GM18498 (cell line): ENCODE data around the gene CRAT.

Experiments
- ATAC-seq: cut with Tn5 transposase; IDR thresholded peaks from one replicate; pipeline ENCODE4 v1.9.1; 2021; ENCODE audit warnings: mild to moderate bottlenecking, moderate library complexity; ENCODE audit not compliant: unreplicated experiment

Gene CRAT

DNA sequence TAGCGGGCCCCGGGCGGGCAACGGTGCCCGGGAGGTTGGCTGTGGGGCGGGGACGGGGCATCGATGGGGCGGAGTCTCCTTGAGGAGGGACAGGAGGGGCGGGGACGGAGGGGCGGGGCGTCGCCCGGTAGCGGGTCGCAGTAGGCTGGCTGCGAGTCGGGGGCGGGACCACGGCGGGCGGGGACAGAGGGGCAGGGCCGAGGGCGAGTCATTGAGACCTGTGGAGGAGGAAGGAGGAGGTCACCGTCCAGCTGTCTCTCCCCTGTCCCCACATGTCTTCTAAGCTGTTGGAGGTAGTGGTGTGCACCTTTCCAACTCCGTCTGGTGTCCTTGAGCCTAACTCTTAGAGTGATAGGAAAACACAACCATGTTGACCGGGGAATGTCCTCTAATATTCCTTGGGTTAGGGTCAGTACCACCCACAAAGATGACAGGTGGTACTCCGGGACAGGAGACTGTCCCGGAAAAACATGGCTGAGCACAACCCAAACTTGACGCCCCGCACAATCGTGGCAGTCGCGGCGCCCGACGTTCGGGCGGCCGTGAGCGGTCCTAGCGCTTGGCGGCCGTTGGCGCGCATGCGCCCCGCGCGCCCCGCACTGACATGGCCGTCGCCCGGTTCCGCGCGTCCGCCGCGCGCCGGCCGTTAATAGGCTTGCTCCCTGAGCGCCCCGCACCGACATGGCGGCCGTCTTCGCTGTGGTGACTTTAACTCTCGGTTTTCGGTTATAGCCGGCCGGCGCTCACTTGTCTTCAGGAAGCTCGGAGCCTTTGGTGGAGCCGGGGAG lies at the start of gene CRAT, which contains the start of gene PTPA:
Gene CRAT, minus strand, starts transcription at position 54 of the 788 bp plus-strand sequence. CDS start 284 bp downstream, outside the sequence.
Gene PTPA, plus strand, starts transcription at position 676 of the 788 bp plus-strand sequence. CDS start 186 bp downstream, outside the sequence.
- ATAC-seq = peak; percentile 83

DNA sequence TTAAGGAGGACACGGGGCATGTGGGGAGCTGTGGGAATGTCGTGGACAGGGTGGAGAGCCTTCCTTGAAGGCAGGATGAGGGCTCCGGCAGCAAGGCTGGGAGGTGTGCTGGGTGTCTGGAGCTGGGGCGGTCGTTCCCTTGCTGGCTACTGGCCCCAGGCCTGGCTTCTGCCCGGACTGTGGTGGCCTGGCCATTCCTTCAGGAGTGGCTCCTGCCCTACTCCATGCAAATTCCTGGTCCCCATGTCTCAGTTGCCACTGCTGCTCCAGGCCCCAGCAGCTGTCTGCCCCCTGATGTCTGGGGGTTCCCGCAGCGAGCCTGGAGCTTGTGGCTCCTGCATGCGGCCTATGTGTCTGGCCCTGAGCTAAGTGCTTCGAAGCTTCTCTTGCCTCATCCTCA lies 45.6 kb upstream of the CRAT start:
- no peak for ATAC-seq

GRCh38 chr9:129154866-129155477 lies 44.4 kb upstream of the CRAT start:
- no peak for ATAC-seq

DNA sequence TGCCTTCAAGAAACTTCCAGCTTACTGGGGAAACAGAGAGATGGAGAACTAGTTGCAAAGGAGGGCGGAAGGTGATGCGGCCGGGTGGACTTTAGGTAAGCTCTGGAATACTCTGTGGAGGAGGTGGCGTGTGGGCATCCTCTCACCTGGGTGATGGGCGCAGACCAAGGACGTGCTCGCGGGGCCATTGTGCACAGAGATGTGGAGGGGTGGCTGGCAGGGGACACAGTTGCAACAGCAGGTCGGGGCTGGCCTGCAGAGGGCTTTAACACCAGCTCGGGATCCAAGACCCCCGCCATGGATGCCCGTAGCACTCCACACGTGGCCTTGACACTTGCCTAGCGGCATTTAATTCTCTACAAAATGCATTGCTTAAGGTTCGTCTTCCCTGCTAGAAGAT lies 40.9 kb upstream of the CRAT start:
- no peak for ATAC-seq

- no peak for ATAC-seq
These were observed 40.1 kb upstream of the CRAT start for GRCh38 chr9:129150672-129151211.

- no peak for ATAC-seq
These were observed 39.5 kb upstream of the CRAT start for GRCh38 chr9:129150122-129150521.

DNA sequence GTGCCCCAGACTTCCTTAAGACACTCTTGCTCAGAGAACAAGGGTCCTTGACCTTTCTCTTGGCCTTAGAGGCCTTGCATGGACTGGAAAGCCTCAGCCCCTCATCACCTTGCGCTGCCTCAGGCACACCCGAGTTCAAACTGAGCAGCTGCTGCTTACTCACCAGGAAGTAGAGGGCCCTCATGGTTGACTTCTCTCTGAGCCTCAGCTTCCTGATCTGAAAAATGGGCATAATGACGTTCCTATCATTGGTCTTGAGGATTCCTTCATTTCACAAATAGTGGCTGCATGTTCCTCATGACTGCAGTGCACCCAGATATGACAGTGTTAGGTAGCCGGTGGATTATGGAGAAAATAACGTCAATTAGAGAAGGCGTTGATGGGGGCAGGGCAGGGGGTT lies 38.8 kb upstream of the CRAT start:
- no peak for ATAC-seq

GRCh38 chr9:129148463-129149204 lies 38.0 kb upstream of the CRAT start:
- no peak for ATAC-seq

DNA sequence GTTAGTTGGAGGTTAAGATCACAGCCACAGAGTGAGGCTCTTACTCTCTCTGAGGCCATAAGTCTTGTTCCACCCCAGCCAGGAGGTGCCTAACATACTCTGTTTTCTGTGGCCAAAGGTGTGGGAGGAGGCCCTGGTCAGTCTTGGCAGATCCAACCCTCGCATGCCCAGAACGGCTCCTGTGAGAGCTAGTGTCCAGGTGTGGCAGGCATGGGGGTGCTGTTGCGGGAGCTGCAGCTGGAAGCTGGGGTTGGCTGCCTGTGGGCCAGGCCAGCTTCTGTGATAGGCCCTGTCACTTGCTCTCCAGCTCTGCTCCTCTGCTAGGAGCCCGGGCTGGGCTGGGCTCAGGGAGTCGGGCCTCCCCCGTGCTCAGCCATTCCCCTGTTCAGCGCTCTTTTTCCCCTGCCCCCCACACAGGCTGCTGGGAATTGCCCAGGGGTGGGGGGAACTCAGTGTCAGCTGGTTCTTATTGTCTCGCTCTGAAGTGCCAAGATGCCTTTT lies 35.9 kb upstream of the CRAT start:
- ATAC-seq = no peak

DNA sequence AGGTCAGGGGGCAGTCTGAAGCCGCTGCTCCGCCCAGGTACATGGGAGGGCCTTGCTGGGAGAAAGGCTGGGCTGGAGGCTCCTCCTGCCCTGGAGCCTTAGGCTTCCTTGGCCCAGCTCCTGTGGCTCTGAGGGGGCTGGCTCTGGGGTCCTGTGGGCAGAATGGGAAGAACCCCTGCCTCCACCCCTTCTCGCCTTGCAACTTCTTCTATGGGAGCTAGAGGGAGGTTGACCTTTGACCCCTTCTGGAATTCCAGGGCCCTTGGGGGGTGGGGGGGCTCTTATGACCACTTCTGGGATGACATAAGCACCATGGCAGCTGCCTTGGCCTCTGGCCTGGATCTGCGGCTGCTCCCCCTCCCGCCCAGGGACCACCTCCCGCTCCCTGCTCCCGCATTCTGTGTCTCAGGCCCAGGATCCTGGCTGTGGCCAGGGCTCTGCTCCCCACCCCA lies 35.3 kb upstream of the CRAT start:
- no peak for ATAC-seq

GRCh38 chr9:129145316-129145715 lies 34.7 kb upstream of the CRAT start:
- no peak for ATAC-seq

DNA sequence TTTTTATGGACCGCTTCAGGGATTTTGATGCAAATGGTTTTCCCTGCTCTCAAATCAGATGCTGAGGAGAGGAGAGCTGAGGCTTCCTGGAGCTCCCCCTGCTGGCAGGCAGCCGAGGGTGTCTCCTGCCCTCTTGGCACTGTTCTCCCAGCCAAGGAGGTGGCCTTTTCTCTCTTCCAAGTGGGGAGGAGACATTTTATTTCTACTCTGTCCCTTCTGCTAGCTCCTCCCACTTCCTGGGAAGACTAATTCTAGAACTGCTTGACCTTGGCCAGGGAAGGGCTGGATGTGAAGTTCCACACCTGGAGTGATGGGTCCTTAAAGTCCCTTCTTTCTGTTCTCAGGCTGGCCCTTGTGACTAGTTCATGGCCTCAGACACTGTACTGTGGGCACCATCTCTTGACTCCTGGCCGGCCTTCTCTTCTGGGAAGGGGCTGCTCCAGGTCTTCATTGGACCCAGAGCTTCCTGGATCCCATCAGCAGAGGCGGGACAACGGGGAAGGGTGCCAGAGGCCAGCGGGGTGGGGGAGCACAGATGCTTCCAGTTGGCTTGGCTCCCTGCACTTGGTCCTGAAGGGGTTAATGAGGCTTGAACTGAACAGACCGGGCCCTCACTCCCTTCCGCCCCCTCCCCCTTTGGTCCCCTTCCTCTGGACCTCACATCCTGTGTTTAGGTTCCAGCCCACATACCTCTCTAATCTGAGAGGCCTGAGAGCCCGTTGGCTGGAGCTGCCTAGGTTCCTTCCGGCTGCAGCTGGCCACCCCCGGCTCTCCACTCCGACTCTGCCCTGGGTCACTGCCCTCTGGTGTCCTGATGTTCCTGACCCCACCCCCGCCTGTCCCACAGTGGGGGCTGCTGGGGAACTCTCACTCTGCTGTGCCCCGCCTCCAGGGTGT lies 32.7 kb upstream of the CRAT start:
- no peak for ATAC-seq

GRCh38 chr9:129142138-129142935 lies 31.7 kb upstream of the CRAT start:
- ATAC-seq = no peak

DNA sequence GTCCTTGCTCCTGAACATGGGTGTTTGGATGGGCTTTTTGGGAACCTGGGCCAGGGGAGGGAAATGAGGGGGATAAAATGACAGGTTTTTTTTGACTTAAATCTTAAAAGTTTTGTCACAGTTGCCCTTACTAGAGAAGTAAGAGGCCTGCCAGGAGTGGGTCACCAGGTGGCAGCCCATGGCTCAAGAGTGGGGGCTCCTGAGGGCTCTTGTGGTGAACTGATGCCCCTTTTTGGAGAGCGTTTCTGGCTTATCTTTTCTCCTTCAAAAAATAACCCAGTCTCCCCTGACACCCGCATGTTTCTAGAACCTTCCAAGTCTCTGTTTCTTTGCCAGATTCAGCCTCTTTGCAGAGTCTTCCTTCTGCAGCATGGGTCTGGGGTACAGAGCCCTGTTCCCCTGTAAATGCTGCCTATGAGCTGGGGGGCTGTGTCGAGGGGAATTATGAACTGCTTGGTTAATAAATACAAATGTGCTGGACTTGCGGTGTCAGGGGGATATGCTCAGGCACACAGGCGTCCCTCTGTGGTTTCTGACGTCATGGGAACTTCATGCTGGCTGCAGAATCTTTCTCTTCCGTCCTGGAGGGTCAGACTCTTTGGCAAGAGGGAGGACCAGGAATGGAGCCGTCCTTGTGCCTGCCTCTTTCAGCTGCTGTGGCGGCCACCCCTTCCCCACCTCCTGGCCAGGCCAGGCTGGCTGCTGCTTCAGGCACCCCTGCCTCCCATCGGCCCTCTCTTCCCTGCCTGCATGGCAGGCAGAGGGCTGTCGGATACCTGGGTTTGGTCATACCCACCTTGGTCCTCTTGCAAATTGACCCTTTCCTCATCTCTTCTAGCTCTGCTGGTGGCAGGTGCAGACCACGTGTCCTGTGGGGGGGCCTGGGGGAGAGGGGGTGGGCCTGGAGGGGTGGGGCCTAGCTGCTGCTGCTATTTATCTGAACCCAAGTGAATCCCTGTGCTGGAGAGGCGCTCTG lies 30.8 kb upstream of the CRAT start:
- ATAC-seq = no peak

GRCh38 chr9:129140397-129141065 lies 29.9 kb upstream of the CRAT start:
- ATAC-seq = peak; percentile 18

- peak; percentile 59 for ATAC-seq
These were observed 29.4 kb upstream of the CRAT start for GRCh38 chr9:129139993-129140396.

DNA sequence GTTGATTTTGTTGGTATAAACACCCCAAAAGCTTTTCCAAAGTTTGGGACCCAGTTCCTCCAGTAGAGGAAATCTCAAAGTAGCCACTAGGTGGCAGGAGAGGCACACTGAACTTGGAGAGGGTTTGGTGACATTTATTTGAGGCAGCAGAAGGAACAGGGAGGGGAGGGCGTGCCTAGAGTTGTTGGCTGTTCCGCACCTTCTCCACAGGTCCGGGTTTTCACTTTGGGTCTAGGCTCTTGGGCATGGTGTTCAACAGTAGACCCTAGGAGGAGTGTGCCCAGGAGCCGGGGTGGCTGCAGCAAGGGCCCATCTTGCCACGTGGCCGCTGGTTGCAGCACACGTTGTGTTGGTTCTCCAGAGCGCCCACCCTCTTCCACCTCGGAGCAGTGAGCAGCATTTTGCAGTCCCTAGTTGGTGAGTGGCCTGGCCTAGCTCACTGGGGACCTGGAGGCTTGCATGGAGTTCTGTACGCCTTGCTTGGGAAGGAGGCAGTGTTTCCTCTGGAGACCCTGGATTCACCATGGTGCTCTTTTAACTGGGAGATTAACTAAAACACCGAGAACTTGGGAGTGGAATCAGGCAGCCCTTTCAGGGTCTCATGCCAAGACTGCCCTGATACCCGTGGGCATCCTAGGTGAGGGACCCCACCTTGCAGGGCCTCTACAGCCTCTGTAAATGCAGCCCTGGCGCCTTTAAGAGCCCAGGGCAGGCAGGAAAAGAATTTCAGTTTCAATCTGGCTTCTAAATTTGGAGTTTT lies 28.8 kb upstream of the CRAT start:
- ATAC-seq = peak; percentile 32
